Measurements from ENCODE around the gene HOXD4. TPM values are rescaled to one million over a fixed set of nuclear protein-coding genes. Genes with fewer than 3 reads are reported as not detected.
A peak's percentile ranks its signal among the peaks of the same experiment; 100 is the strongest.

Gene HOXD4
- total RNA-seq, 1 experiment from 2014 or later = 0.61 TPM

DNA sequence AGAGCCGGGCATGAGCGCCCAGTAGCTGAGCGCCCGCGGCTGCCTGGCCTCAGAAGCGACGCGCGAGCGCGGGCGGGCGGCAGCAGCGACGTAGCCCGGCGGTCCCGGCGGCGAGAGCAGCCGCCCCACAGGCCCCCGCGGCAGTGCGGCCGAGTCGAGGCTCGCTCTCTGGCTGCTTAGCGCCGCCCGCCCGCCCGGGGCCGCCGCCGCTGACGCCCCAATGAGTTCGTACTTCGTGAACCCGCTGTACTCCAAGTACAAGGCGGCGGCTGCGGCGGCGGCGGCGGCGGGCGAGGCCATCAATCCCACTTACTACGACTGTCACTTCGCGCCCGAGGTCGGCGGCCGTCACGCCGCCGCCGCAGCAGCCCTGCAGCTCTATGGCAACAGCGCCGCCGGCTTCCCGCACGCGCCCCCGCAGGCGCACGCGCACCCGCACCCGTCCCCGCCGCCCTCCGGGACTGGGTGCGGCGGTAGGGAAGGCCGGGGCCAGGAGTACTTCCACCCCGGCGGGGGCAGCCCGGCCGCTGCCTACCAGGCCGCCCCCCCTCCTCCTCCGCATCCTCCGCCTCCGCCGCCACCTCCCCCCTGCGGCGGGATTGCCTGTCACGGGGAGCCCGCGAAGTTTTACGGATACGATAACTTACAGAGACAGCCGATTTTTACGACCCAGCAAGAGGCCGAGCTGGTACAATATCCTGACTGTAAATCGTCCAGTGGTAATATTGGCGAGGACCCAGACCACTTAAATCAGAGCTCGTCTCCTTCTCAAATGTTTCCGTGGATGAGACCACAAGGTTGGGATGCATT is 21.0 kb upstream of the HOXD4 start:
- H3K27ac ChIP-seq (ENCODE audit: low read depth, low read length) = peak overlapping the region; percentile 69
- intact Hi-C loops (cut with micrococcal nuclease) = no loop called here
- no peaks in the 10 kb centered on the region for H4K20me1 ChIP-seq (ENCODE audit: insufficient read depth)
- peaks cover 6 to 18% of the 10 kb centered on the region in 2 experiments; a peak in 3 of 4 replicates for H3K4me1 ChIP-seq (ENCODE audit: control insufficient read depth in 1 of 2, insufficient read depth in 2 of 2, low read length in 2 of 2)
- no TSS peak for BruUV-seq (replicated peaks)
- H2AFZ ChIP-seq (ENCODE audit: low read depth, low read length, poor library complexity, severe bottlenecking) = peak overlapping the region; percentile 96
- DNase-seq (ENCODE audit: low read depth, low spot score) (no peak), ATAC-seq (peak; percentile 72)
- POLR2A ChIA-PET = no interaction called here
- CTCF ChIA-PET = interaction anchor here (0.7 to 3.7 kb wide), 7 partner anchors 10 to 524 kb away, joined by 3 to 19 read pairs (median 5); no protein-coding TSS in a partner anchor
- no peaks in the 10 kb centered on the region for H3K36me3 ChIP-seq (ENCODE audit: control insufficient read depth in 1 of 2, insufficient read depth in 2 of 2, low read length in 2 of 2)
- peak overlapping the region; percentile 40 to 58 for H3K4me3 ChIP-seq (replicated peaks in 1 of 2; ENCODE audit: low read depth in 1 of 2, low read length in 2 of 2)
- no peak for TF ChIP-seq JUND (IDR thresholded peaks at IDR 0.05)
- TF ChIP-seq EGR1 (IDR thresholded peaks at IDR 0.05; ENCODE audit: low read depth) = peak; percentile 77
- TF ChIP-seq SRF (IDR thresholded peaks at IDR 0.05; ENCODE audit: low read depth) = no peak
- 0 out of 2 replicates have a peak, but pooled peaks have one; percentile 25 for TF ChIP-seq POLR2AphosphoS5 (IDR thresholded peaks at IDR 0.05; ENCODE audit: low read depth, low read length)
- TF ChIP-seq, protein P1, sequence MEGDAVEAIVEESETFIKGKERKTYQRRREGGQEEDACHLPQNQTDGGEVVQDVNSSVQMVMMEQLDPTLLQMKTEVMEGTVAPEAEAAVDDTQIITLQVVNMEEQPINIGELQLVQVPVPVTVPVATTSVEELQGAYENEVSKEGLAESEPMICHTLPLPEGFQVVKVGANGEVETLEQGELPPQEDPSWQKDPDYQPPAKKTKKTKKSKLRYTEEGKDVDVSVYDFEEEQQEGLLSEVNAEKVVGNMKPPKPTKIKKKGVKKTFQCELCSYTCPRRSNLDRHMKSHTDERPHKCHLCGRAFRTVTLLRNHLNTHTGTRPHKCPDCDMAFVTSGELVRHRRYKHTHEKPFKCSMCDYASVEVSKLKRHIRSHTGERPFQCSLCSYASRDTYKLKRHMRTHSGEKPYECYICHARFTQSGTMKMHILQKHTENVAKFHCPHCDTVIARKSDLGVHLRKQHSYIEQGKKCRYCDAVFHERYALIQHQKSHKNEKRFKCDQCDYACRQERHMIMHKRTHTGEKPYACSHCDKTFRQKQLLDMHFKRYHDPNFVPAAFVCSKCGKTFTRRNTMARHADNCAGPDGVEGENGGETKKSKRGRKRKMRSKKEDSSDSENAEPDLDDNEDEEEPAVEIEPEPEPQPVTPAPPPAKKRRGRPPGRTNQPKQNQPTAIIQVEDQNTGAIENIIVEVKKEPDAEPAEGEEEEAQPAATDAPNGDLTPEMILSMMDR (IDR thresholded peaks at IDR 0.05 in 2 of 3, conservative IDR thresholded peaks at IDR 0.05 in 1 of 3; ENCODE audit: borderline replicate concordance in 1 of 3, insufficient read depth in 1 of 3, low read depth in 2 of 3, low read length in 2 of 3) = no peak
- TF ChIP-seq ELF1 (IDR thresholded peaks at IDR 0.05; ENCODE audit: borderline replicate concordance, low read depth) = no peak
- TF ChIP-seq RAD21 (IDR thresholded peaks at IDR 0.05; ENCODE audit: low read depth) = no peak
- peak; percentile 59 for TF ChIP-seq ZFX (IDR thresholded peaks at IDR 0.05)
- TF ChIP-seq, protein P2, sequence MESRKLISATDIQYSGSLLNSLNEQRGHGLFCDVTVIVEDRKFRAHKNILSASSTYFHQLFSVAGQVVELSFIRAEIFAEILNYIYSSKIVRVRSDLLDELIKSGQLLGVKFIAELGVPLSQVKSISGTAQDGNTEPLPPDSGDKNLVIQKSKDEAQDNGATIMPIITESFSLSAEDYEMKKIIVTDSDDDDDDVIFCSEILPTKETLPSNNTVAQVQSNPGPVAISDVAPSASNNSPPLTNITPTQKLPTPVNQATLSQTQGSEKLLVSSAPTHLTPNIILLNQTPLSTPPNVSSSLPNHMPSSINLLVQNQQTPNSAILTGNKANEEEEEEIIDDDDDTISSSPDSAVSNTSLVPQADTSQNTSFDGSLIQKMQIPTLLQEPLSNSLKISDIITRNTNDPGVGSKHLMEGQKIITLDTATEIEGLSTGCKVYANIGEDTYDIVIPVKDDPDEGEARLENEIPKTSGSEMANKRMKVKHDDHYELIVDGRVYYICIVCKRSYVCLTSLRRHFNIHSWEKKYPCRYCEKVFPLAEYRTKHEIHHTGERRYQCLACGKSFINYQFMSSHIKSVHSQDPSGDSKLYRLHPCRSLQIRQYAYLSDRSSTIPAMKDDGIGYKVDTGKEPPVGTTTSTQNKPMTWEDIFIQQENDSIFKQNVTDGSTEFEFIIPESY (IDR thresholded peaks at IDR 0.05; ENCODE audit: extremely low read depth, insufficient replicate concordance, low read length) = no peak
- TF ChIP-seq TCF7L2 (IDR thresholded peaks at IDR 0.05; ENCODE audit: borderline replicate concordance, extremely low read depth, insufficient read depth, insufficient read length) = no peak
- no peaks in the 10 kb centered on the region for H3K79me2 ChIP-seq (ENCODE audit: insufficient read depth, low read length)
- H3K9me2 ChIP-seq (ENCODE audit: insufficient read depth) = no peaks in the 10 kb centered on the region
- RAD21 ChIA-PET (ENCODE audit: low non-redundant PET in 1 of 2, low total read pairs in 2 of 2, uncharacterized antibody in 2 of 2, unreplicated experiment in 2 of 2) = no interaction called here
- H3K9ac ChIP-seq (ENCODE audit: low read length) = peak overlapping the region; percentile 32
- H3K4me2 ChIP-seq (ENCODE audit: low read length) = peak overlapping the region; percentile 84
- H3K9me3 ChIP-seq (ENCODE audit: control insufficient read depth in 1 of 2, insufficient read depth in 1 of 2, low read depth in 1 of 2, low read length in 2 of 2) = no peaks in the 10 kb centered on the region
- no peaks in the 10 kb centered on the region for H3K27me3 ChIP-seq (ENCODE audit: insufficient read depth, low read length)
